ENCODE results near the gene SPEG.

DNA sequence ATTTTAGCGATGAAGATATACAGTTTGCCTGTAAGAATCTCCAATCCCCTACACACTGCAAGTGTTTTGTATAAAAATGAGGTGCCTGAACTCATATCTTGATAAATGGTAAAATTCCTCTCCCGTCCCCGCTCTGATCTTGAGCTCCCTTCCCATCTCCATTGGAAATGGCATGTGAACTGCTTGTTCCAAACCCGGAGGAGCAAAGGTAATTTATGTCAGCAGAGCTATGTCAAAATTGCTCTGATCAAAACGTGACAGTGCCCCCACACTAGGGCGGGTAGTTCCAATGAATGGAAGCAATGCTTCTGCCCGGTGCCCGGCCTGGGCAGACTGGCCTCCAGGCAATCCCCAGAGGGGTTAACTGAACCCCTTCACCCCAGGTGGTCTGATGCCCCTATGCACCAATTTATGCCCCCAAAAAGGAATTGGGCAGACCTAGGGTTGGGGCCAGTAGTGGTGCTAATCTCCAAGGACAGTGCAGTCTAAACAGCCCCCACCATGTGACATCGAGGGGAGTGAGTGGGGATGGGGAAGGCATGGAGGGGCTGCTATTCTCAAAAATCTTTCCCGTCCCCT lies 60.4 kb downstream of the SPEG start:
- no peak for TF ChIP-seq CTCF (IDR thresholded peaks at IDR 0.05)
- TF ChIP-seq POLR2A (IDR thresholded peaks at IDR 0.05) = no peak

All from body of pancreas (tissue), 4 donors.